Stimulated activated CD8-positive, alpha-beta memory T cell treated with anti-CD3 and anti-CD28 coated beads, Interleukin-15, amount 100 ng/mL, for 1 hour (primary cell): ENCODE data around the gene OR4F6.
"Not testable (repeated sequence)": the region's sequence is repeated elsewhere in the genome, so short reads cannot be mapped to it uniquely, and the experiment has no call there.

Experiments
- DNase-seq: peaks from one replicate; pipeline ENCODE4 v3.0.0-alpha.2; 2020; ENCODE audit warnings: low read depth

The OR4F6 gene

GRCh38 chr15:101803209-101803608 is at the start of gene OR4F6:
OR4F6 (plus strand) TSS chr15:101803509; CDS start chr15:101805720, 2,211 bp downstream.
- DNase-seq = no peak

GRCh38 chr15:101764669-101765339 is 38.5 kb upstream of the OR4F6 start:
- not testable (repeated sequence) for DNase-seq

- DNase-seq = not testable (repeated sequence)
Measured at GRCh38 chr15:101765340-101765671, 38.0 kb upstream of the OR4F6 start.

- DNase-seq = no peak
Measured at GRCh38 chr15:101765772-101766456, 37.4 kb upstream of the OR4F6 start.

- DNase-seq = not testable (repeated sequence)
Measured at GRCh38 chr15:101767083-101767640, 36.1 kb upstream of the OR4F6 start.

- no peak for DNase-seq
Measured at GRCh38 chr15:101772921-101773320, 30.4 kb upstream of the OR4F6 start.

GRCh38 chr15:101773496-101774100 is 29.7 kb upstream of the OR4F6 start:
- DNase-seq = no peak

GRCh38 chr15:101775136-101775535 is 28.2 kb upstream of the OR4F6 start:
- DNase-seq = no peak

- DNase-seq = not testable (repeated sequence)
Measured at GRCh38 chr15:101778576-101778975, 24.7 kb upstream of the OR4F6 start.

GRCh38 chr15:101780225-101780624 is 23.1 kb upstream of the OR4F6 start:
- not testable (repeated sequence) for DNase-seq

GRCh38 chr15:101781928-101782327 is 21.4 kb upstream of the OR4F6 start:
- DNase-seq = no peak

- DNase-seq = no peak
Measured at GRCh38 chr15:101784644-101785043, 18.7 kb upstream of the OR4F6 start.

GRCh38 chr15:101786422-101786821 is 16.9 kb upstream of the OR4F6 start:
- not testable (repeated sequence) for DNase-seq

GRCh38 chr15:101788001-101788400 is 15.3 kb upstream of the OR4F6 start:
- DNase-seq = not testable (repeated sequence)

GRCh38 chr15:101788503-101789269 is 14.6 kb upstream of the OR4F6 start:
- DNase-seq = not testable (repeated sequence)

- not testable (repeated sequence) for DNase-seq
Measured at GRCh38 chr15:101790748-101791147, 12.6 kb upstream of the OR4F6 start.

- DNase-seq = not testable (repeated sequence)
Measured at GRCh38 chr15:101793981-101794380, 9.3 kb upstream of the OR4F6 start.

GRCh38 chr15:101795455-101795854 is 7.9 kb upstream of the OR4F6 start:
- DNase-seq = no peak

GRCh38 chr15:101799665-101800064 is 3.6 kb upstream of the OR4F6 start:
- no peak for DNase-seq

GRCh38 chr15:101801048-101801447 is 2.3 kb upstream of the OR4F6 start:
- no peak for DNase-seq

GRCh38 chr15:101803676-101804075 is 367 bp downstream of the OR4F6 start:
- DNase-seq = no peak

- no peak for DNase-seq
Measured at GRCh38 chr15:101804375-101804774, 1.1 kb downstream of the OR4F6 start.
